GM19351 (cell line): ENCODE results near the gene SPA17.

Experiments
- ATAC-seq: cut with Tn5 transposase; IDR thresholded peaks from one replicate; pipeline ENCODE4 v1.9.1; 2021; ENCODE audit warnings: mild to moderate bottlenecking, moderate library complexity; ENCODE audit not compliant: unreplicated experiment

SPA17 gene

GRCh38 chr11:124722176-124722575 is 48.5 kb downstream of the SPA17 start:
- no peak for ATAC-seq

GRCh38 chr11:124724979-124725718 is 51.4 kb downstream of the SPA17 start:
- ATAC-seq = peak; percentile 73

- peak; percentile 8 for ATAC-seq
Measured at GRCh38 chr11:124725719-124726105, 52.0 kb downstream of the SPA17 start.

GRCh38 chr11:124727474-124727873 is 53.8 kb downstream of the SPA17 start:
- no peak for ATAC-seq

- no peak for ATAC-seq
Measured at GRCh38 chr11:124728134-124728533, 54.4 kb downstream of the SPA17 start.

GRCh38 chr11:124729571-124729970 is 55.9 kb downstream of the SPA17 start:
- no peak for ATAC-seq

GRCh38 chr11:124732230-124732629 is 58.5 kb downstream of the SPA17 start:
- ATAC-seq = no peak

GRCh38 chr11:124736736-124737135 is 63.0 kb downstream of the SPA17 start:
- ATAC-seq = no peak

- ATAC-seq = no peak
Measured at GRCh38 chr11:124737638-124738305, 64.1 kb downstream of the SPA17 start.

GRCh38 chr11:124738713-124739478 is 65.2 kb downstream of the SPA17 start:
- no peak for ATAC-seq

- ATAC-seq = peak; percentile 97
Measured at GRCh38 chr11:124739479-124740276, 66.0 kb downstream of the SPA17 start, which contains the start of gene NRGN. Gene NRGN, plus strand, starts transcription at chr11:124739942. Its CDS starts 143 bp downstream, at chr11:124740085.

GRCh38 chr11:124740277-124740882 is 66.7 kb downstream of the SPA17 start:
- ATAC-seq = peak; percentile 44

- no peak for ATAC-seq
Measured at GRCh38 chr11:124742555-124742954, 68.9 kb downstream of the SPA17 start.

- ATAC-seq = no peak
Measured at GRCh38 chr11:124743050-124743449, 69.3 kb downstream of the SPA17 start.

- ATAC-seq = no peak
Measured at GRCh38 chr11:124745270-124745834, 71.6 kb downstream of the SPA17 start.

GRCh38 chr11:124745835-124746620 is 72.3 kb downstream of the SPA17 start:
- peak; percentile 21 for ATAC-seq

- ATAC-seq = peak; percentile 91
Measured at GRCh38 chr11:124746621-124747243, 73.0 kb downstream of the SPA17 start.
